A673 (cell line): Measurements from ENCODE around the gene PNPT1. TPM values are rescaled to one million over a fixed set of nuclear protein-coding genes. Genes with fewer than 3 reads are reported as not detected.
"Not testable (repeated sequence)": the region's sequence is repeated elsewhere in the genome, so short reads cannot be mapped to it uniquely, and the experiment has no call there.

ENCODE experiments used
- BruUV-seq: library from RNA; stranded (reverse); fragments of 400-500 nt; replicated peaks from 2 replicates; lab custom pipeline; 2021; lab: Mats Ljungman, UMichigan
- CTCF ChIA-PET: fragments of 300-600 bp; sonication (Branson Sonifier 250); formaldehyde crosslinking; loops from one replicate; lab custom pipeline; 2022; ENCODE audit warnings: antibody characterized with exemption; lab: Charles Lee
- POLR2A ChIA-PET: fragments of 300-600 bp; sonication (Branson Sonifier 250); formaldehyde crosslinking; loops from one replicate; lab custom pipeline; 2022; ENCODE audit warnings: antibody characterized with exemption; ENCODE audit not compliant: low non-redundant PET; lab: Charles Lee
- DNase-seq: peaks from one replicate; pipeline ENCODE4 v3.0.0-alpha.2; 2015; ENCODE audit warnings: low spot score
- H3K27ac ChIP-seq: fragments of 200-600 bp; sonication (generic); 2 replicates; pipeline ENCODE4 v1.5.1; 2016; ENCODE audit warnings: mixed run types, low read depth, mild to moderate bottlenecking, mixed read lengths, antibody characterized with exemption, low read length; ENCODE audit not compliant: poor library complexity, severe bottlenecking
- H3K27me3 ChIP-seq: fragments of 200-600 bp; sonication (generic); replicated peaks from 2 replicates; pipeline ENCODE4 v1.6.1; 2017; ENCODE audit warnings: mixed run types, low read depth, mild to moderate bottlenecking, mixed read lengths, antibody characterized with exemption, low read length; ENCODE audit not compliant: insufficient read depth, poor library complexity
- H3K36me3 ChIP-seq: fragments of 200-600 bp; sonication (generic); 2 replicates; pipeline ENCODE4 v1.6.1; 2016; ENCODE audit warnings: mixed run types, mild to moderate bottlenecking, mixed read lengths, antibody characterized with exemption, low read length; ENCODE audit not compliant: insufficient read depth, poor library complexity, severe bottlenecking
- H3K4me1 ChIP-seq: fragments of 200-600 bp; sonication (generic); 2 replicates; pipeline ENCODE4 v1.6.1; 2017; ENCODE audit warnings: mixed run types, mild to moderate bottlenecking, mixed read lengths, antibody characterized with exemption, low read length; ENCODE audit not compliant: insufficient read depth, poor library complexity, severe bottlenecking
- H3K4me3 ChIP-seq: fragments of 200-600 bp; sonication (generic); 2 replicates; pipeline ENCODE4 v1.5.1; 2016; ENCODE audit warnings: low read depth, mixed run types, mild to moderate bottlenecking, mixed read lengths, low read length; ENCODE audit not compliant: poor library complexity, severe bottlenecking
- H3K9me3 ChIP-seq: fragments of 200-600 bp; sonication (generic); 2 replicates; pipeline ENCODE4 v1.6.1; 2016; ENCODE audit warnings: mixed run types, low read depth, mild to moderate bottlenecking, mixed read lengths, antibody characterized with exemption, low read length; ENCODE audit not compliant: poor library complexity, severe bottlenecking
- EZH2 ChIP-seq: fragments of 200-600 bp; sonication (generic); IDR thresholded peaks from 2 replicates; pipeline ENCODE4 v1.6.1; 2017; ENCODE audit warnings: borderline replicate concordance, low read depth, mild to moderate bottlenecking, mixed read lengths, antibody characterized with exemption, low read length; ENCODE audit not compliant: poor library complexity, severe bottlenecking
- intact Hi-C: fragments of 100-400 bp; cut with micrococcal nuclease; formaldehyde crosslinking; loops from one replicate; pipeline ENCODE4 v1.10.0; 2022; ENCODE audit not compliant: unreplicated experiment
- total RNA-seq: library from RNA; stranded (reverse); gene quantifications from 2 replicates; pipeline ENCODE4 v1.2.3, GENCODE V29; 2021
- TF ChIP-seq, protein P1 (sequence below): fragments of 300-800, 200-600 bp; sonication (generic); conservative IDR thresholded peaks from 2 replicates; pipeline ENCODE4 v1.5.1; 2017; ENCODE audit warnings: low read depth, mild to moderate bottlenecking, antibody characterized with exemption, low read length, moderate library complexity, mixed read lengths

Gene PNPT1
- total RNA-seq, 1 experiment from 2014 or later: 53.3 TPM

DNA sequence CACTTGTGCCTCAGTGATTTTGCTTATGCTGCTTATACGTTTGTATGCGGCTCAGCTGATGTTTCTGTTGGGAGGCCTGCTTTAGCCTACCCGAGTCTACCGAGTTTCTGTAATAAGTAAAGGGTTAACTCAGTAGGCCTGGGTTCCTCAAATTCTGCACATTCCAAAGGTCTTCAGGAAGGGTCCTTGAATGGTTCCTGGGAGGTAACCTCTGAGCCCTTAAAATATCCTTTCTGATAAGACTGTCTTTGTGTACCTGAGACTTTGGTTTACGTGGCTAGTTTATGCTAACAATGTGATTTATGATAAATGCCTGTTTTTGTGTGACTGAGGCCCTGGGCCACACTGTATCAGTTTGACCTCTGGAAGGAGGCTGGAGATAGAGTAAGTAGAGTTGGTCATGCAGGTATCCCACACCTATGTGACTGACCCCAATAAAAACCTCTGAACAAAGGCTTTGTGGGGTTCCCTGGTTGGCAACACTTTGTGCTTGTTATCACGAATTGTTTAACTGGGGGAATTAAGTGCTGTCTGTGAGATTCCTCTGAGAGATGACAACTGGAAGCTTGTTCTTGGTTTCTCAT, 18.9 kb upstream of the PNPT1 start:
- Histone ChIP-seq H3K4me1 (no peaks in the 10 kb centered on the region), H3K9me3 (no peaks in the 10 kb centered on the region), H3K27me3 (no peaks in the 10 kb centered on the region), H3K36me3 (no peaks in the 10 kb centered on the region), H3K4me3 (no peak overlapping the region), H3K27ac (no peak overlapping the region)
- DNase-seq: no peak
- CTCF ChIA-PET: no interaction called here
- POLR2A ChIA-PET: no interaction called here
- TF ChIP-seq, protein P1, sequence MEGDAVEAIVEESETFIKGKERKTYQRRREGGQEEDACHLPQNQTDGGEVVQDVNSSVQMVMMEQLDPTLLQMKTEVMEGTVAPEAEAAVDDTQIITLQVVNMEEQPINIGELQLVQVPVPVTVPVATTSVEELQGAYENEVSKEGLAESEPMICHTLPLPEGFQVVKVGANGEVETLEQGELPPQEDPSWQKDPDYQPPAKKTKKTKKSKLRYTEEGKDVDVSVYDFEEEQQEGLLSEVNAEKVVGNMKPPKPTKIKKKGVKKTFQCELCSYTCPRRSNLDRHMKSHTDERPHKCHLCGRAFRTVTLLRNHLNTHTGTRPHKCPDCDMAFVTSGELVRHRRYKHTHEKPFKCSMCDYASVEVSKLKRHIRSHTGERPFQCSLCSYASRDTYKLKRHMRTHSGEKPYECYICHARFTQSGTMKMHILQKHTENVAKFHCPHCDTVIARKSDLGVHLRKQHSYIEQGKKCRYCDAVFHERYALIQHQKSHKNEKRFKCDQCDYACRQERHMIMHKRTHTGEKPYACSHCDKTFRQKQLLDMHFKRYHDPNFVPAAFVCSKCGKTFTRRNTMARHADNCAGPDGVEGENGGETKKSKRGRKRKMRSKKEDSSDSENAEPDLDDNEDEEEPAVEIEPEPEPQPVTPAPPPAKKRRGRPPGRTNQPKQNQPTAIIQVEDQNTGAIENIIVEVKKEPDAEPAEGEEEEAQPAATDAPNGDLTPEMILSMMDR: no peak
- TF ChIP-seq EZH2: no peak
- intact Hi-C loops: loop anchor here (10.0 kb wide), 1 partner anchor 1802 kb away; no protein-coding TSS in a partner anchor
- no TSS peak for BruUV-seq

DNA sequence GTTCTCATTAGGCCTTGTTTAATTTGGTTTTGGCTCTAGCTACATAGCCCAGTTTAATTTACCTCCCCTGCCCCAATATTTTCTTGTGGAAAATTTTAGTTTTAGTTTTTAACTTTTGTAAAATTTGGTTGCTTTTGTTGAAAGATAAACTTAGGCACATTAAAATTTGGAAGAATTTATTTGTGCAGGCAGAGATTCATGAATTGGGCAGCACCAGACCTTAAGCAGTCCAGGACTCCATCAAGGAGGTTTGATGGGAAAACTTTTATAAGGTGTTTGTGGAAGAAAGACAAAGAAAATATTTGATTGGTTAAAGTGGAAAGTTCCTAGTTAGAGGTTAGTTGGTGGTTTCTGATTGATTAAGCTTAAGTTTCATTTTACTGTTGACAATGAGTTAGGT, 16.4 kb upstream of the PNPT1 start:
- Histone ChIP-seq H3K4me3 (no peak overlapping the region), H3K4me1 (no peaks in the 10 kb centered on the region), H3K36me3 (no peaks in the 10 kb centered on the region), H3K27ac (no peak overlapping the region), H3K27me3 (no peaks in the 10 kb centered on the region), H3K9me3 (no peaks in the 10 kb centered on the region)
- POLR2A ChIA-PET: no interaction called here
- BruUV-seq: no TSS peak
- no peak for DNase-seq
- CTCF ChIA-PET: no interaction called here
- intact Hi-C loops: loop anchor here (10.0 kb wide), 1 partner anchor 1805 kb away; no protein-coding TSS in a partner anchor
- no peak for TF ChIP-seq EZH2
- TF ChIP-seq, protein P1: no peak

DNA sequence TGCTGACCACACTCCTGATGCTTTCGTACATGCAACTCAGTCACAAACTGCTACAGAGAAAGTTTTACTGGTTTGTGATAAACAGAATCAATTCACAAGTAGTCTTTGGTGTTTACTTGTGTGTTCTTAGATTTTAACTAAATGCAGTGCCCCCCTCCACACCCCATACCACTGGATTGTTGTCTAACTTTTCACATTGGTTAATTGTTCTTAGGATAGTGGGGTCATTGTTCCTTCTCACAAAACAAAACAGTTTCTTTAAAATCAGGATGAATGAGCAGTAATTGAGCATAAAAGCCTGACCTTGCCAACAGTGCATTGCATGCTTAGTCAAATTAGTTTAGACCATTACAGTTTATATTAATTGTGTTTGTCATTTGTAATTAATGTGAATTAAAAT, 14.1 kb upstream of the PNPT1 start:
- no peak for DNase-seq
- Histone ChIP-seq H3K27me3 (no peaks in the 10 kb centered on the region), H3K4me3 (no peak overlapping the region), H3K36me3 (no peaks in the 10 kb centered on the region), H3K27ac (no peak overlapping the region), H3K4me1 (no peaks in the 10 kb centered on the region), H3K9me3 (no peaks in the 10 kb centered on the region)
- ChIA-PET POLR2A (no interaction called here), CTCF (no interaction called here)
- no TSS peak for BruUV-seq
- TF ChIP-seq EZH2: no peak
- TF ChIP-seq, protein P1: no peak
- intact Hi-C loops: no loop called here

DNA sequence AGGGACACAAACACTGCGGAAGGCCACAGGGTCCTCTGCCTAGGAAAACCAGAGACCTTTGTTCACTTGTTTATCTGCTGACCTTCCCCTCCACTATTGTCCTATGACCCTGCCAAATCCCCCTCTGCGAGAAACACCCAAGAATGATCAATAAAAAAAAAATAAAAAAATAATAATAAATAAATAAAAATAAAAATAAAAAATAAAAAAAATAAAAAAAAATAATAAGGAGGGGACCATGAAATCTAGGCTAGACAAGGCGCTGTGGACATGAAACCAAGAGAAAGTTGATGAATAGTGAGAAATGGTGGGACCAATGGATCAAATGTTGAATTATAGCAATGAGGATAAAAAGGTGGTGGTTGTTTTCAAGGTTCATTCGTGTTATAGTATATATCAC, 12.6 kb upstream of the PNPT1 start:
- H3K27me3 ChIP-seq, POLR2A ChIA-PET, CTCF ChIA-PET, DNase-seq, intact Hi-C loops, H3K36me3 ChIP-seq, H3K9me3 ChIP-seq, H3K4me3 ChIP-seq, H3K27ac ChIP-seq, H3K4me1 ChIP-seq, BruUV-seq: not testable (repeated sequence)
